GM12878 (cell line): ENCODE data around the gene LORICRIN. TPM values are rescaled to one million over a fixed set of nuclear protein-coding genes. Genes with fewer than 3 reads are reported as not detected.

ENCODE experiments used
- ATAC-seq: fragments of 200-7000 bp; cut with Tn5 transposase; 3 replicates; pipeline ENCODE4 v1.9.1; 2020; ENCODE audit warnings: mild to moderate bottlenecking, moderate library complexity
- BruUV-seq: library from RNA; stranded (reverse); fragments of 400-500 nt; replicated peaks from 2 replicates; lab custom pipeline; 2021; lab: Mats Ljungman, UMichigan
- CTCF ChIA-PET: fragments of 300-600 bp; sonication (Branson Sonifier 250); formaldehyde crosslinking; extraction: SDS; loops from one replicate; lab custom pipeline; 2021; ENCODE audit warnings: inconsistent platforms; lab: Yijun Ruan, JAX
- POLR2A ChIA-PET: fragments of 350-600 bp; formaldehyde crosslinking; extraction: SDS; loops from one replicate; lab custom pipeline; 2021; ENCODE audit warnings: inconsistent platforms; lab: Charles Lee
- RAD21 ChIA-PET: fragments of 300-600 bp; sonication (Branson Sonifier 250); formaldehyde crosslinking; loops from one replicate; lab custom pipeline; 2023; ENCODE audit warnings: antibody characterized with exemption; ENCODE audit not compliant: unreplicated experiment; lab: Charles Lee
- SMC1A ChIA-PET: fragments of 300-600 bp; sonication (Branson Sonifier 250); formaldehyde crosslinking; loops from one replicate; lab custom pipeline; 2023; ENCODE audit not compliant: unreplicated experiment, uncharacterized antibody; lab: Charles Lee
- DNase-seq: peaks from one replicate; pipeline ENCODE4 v3.0.0-alpha.2; 2011; ENCODE audit warnings: low read depth, low spot score
- FAIRE-seq: peaks from 3 replicates; lab custom pipeline; 2011; peaks lifted over from hg19 to GRCh38; lab: Jason Lieb, UNC
- H2AFZ ChIP-seq: 2 replicates; pipeline ENCODE4 v1.6.0; 2011; ENCODE audit warnings: low read depth, low read length, control low read depth; ENCODE audit not compliant: control insufficient read depth
- H3K27ac ChIP-seq: 2 replicates; pipeline ENCODE4 v1.5.1; 2011; ENCODE audit warnings: control low read depth; ENCODE audit not compliant: control insufficient read depth, insufficient read depth
- H3K27me3 ChIP-seq, 2 experiments: replicated peaks in 1 of 2; 2 replicates each; pipeline versions ENCODE4 v1.6.0 to v1.6.1; 2011; ENCODE audit warnings: low read length in 1 of 2; ENCODE audit not compliant: control insufficient read depth in 2 of 2, insufficient read depth in 2 of 2
- H3K36me3 ChIP-seq, 2 experiments: 2 replicates each; pipeline ENCODE4 v1.5.1; 2011; ENCODE audit warnings: low read length in 1 of 2; ENCODE audit not compliant: control insufficient read depth in 2 of 2, insufficient read depth in 2 of 2
- H3K4me1 ChIP-seq: 2 replicates; pipeline ENCODE4 v1.6.1; 2011; ENCODE audit warnings: mild to moderate bottlenecking, low read length, moderate library complexity, mixed read lengths; ENCODE audit not compliant: control insufficient read depth, insufficient read depth
- H3K4me2 ChIP-seq: 2 replicates; pipeline ENCODE4 v1.6.0; 2011; ENCODE audit warnings: control low read depth; ENCODE audit not compliant: control insufficient read depth, insufficient read depth
- H3K4me3 ChIP-seq: fragments of 200-600 bp; sonication (generic); 2 replicates; pipeline ENCODE4 v1.5.1; 2016
- H3K79me2 ChIP-seq: 2 replicates; pipeline ENCODE4 v1.6.0; 2011; ENCODE audit warnings: low read length; ENCODE audit not compliant: control insufficient read depth, insufficient read depth
- H3K9ac ChIP-seq: 2 replicates; pipeline ENCODE4 v1.8.0; 2011; ENCODE audit warnings: low read length, control low read depth, mixed read lengths; ENCODE audit not compliant: control insufficient read depth, insufficient read depth
- H3K9me3 ChIP-seq: replicated peaks from 3 replicates; pipeline ENCODE4 v1.5.1; 2011; ENCODE audit warnings: mild to moderate bottlenecking, low read length; ENCODE audit not compliant: control insufficient read depth, insufficient read depth
- H4K20me1 ChIP-seq: 2 replicates; pipeline ENCODE4 v1.6.0; 2011; ENCODE audit not compliant: control insufficient read depth, insufficient read depth
- EZH2 ChIP-seq: IDR thresholded peaks from 2 replicates; pipeline ENCODE4 v1.6.1; 2012; ENCODE audit warnings: low read depth, mild to moderate bottlenecking, control low read depth, inconsistent platforms, low read length, borderline replicate concordance; ENCODE audit not compliant: control insufficient read depth
- MTA2 ChIP-seq: fragments of 450-650 bp; IDR thresholded peaks from 2 replicates; pipeline ENCODE4 v1.6.1; 2016; ENCODE audit warnings: low read depth, mild to moderate bottlenecking, moderate library complexity
- PAX8 ChIP-seq: fragments of 450-650 bp; IDR thresholded peaks from 2 replicates; pipeline ENCODE4 v1.6.1; 2017; ENCODE audit warnings: mild to moderate bottlenecking, moderate library complexity
- SIX5 ChIP-seq: IDR thresholded peaks from 2 replicates; pipeline ENCODE4 v1.6.1; 2011; ENCODE audit warnings: mild to moderate bottlenecking, low read depth, low read length, moderate library complexity; ENCODE audit not compliant: severe bottlenecking
- SP1 ChIP-seq: IDR thresholded peaks from one replicate; pipeline ENCODE4 v1.6.1; 2011; ENCODE audit warnings: low read depth, low read length
- TARDBP ChIP-seq: IDR thresholded peaks from 2 replicates; pipeline ENCODE4 v1.6.1; 2016; ENCODE audit warnings: borderline replicate concordance
- ZSCAN29 ChIP-seq: fragments of 450-650 bp; IDR thresholded peaks from 2 replicates; pipeline ENCODE4 v1.6.1; 2017; ENCODE audit warnings: mild to moderate bottlenecking, moderate library complexity
- WGBS: methylation state at CpG from one replicate; pipeline ENCODE4 v1.1.6; 2016; ENCODE audit warnings: low lambda C conversion rate; ENCODE audit not compliant: insufficient replicate concordance, insufficient coverage; ENCODE audit errors: missing lambda C conversion rate; 5-methylcytosine and 5-hydroxymethylcytosine counted together
- in situ Hi-C: fragments of 300-500 bp; cut with MboI; formaldehyde crosslinking; loops from 9 replicates; pipeline ENCODE4 v1.14.3; 2018; ENCODE audit warnings: mixed read lengths
- intact Hi-C: fragments of 100-400 bp; cut with micrococcal nuclease; formaldehyde crosslinking; loops from one replicate; pipeline ENCODE4 v1.14.2; 2022; ENCODE audit not compliant: unreplicated experiment
- polyA plus RNA-seq, 11 experiments: library from polyadenylated mRNA; depleted of rRNA in 4 of 11; unstranded in 6 of 11; stranded (reverse) in 5 of 11; fragments of >200 nt; fragmentation: Nextera tagmentation in 4 of 11; fragmentation: Illumina TruSeq in 1 of 11; extraction: Ambion mirVana in 4 of 11; extraction: Trizol in 1 of 11; gene quantifications; 1 replicate in 1 of 11; 2 replicates in 10 of 11; pipeline versions ENCODE4 v1.2.1 to v1.2.3, GENCODE V29; 2011 to 2016; ENCODE audit warnings: inconsistent platforms in 2 of 11, missing spikeins in 2 of 11, low read depth in 1 of 11
- total RNA-seq, 4 experiments: library from RNA; depleted of rRNA in 3 of 4; stranded (reverse); fragments of >200 nt in 3 of 4; fragmentation: Illumina TruSeq in 1 of 4; extraction: Trizol in 1 of 4; gene quantifications; 2 replicates each; pipeline versions ENCODE4 v1.2.1 to v1.2.3, GENCODE V29; 2013 to 2021
- TF ChIP-seq, protein P1 (sequence below): fragments of 450-650 bp; IDR thresholded peaks from 2 replicates; pipeline ENCODE4 v1.6.1; 2018; ENCODE audit warnings: mild to moderate bottlenecking, low read depth, moderate library complexity; ENCODE audit not compliant: partially characterized antibody

The LORICRIN gene
- total and polyA plus RNA-seq, 10 of the 15 experiments (the other 5 are each of a cell fraction or from before 2014, with no cell fraction given), result 0.06 to 0.37 TPM; not detected in 8

DNA sequence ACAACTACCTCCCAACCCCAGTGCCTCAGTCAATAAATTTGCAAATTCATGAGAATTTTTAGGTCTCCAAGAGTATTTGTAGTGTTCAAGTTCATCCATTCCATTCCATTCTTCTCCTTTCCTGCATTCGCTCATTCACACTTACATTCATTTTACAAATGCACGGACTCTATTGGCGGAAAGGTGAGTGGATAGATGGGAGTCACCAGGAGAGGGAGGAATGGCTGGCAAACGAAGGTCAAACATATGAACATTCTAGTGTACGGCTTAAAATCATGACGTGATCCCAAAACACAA is 2.5 kb downstream of the LORICRIN start:
- no peak overlapping the region for H2AFZ ChIP-seq
- 6% methylated on average over 6 of the region's 6 CpGs for WGBS
- no peaks in the 10 kb centered on the region for H3K9me3 ChIP-seq
- peaks cover 15% of the 10 kb centered on the region for H3K4me1 ChIP-seq
- no peak for FAIRE-seq
- no peak for ATAC-seq
- TF ChIP-seq EZH2 (0 out of 2 replicates have a peak, but pooled peaks have one; percentile 53), SP1 (no peak), SIX5 (no peak), TARDBP (no peak), ZSCAN29 (no peak), PAX8 (no peak), MTA2 (no peak)
- TF ChIP-seq, protein P1, sequence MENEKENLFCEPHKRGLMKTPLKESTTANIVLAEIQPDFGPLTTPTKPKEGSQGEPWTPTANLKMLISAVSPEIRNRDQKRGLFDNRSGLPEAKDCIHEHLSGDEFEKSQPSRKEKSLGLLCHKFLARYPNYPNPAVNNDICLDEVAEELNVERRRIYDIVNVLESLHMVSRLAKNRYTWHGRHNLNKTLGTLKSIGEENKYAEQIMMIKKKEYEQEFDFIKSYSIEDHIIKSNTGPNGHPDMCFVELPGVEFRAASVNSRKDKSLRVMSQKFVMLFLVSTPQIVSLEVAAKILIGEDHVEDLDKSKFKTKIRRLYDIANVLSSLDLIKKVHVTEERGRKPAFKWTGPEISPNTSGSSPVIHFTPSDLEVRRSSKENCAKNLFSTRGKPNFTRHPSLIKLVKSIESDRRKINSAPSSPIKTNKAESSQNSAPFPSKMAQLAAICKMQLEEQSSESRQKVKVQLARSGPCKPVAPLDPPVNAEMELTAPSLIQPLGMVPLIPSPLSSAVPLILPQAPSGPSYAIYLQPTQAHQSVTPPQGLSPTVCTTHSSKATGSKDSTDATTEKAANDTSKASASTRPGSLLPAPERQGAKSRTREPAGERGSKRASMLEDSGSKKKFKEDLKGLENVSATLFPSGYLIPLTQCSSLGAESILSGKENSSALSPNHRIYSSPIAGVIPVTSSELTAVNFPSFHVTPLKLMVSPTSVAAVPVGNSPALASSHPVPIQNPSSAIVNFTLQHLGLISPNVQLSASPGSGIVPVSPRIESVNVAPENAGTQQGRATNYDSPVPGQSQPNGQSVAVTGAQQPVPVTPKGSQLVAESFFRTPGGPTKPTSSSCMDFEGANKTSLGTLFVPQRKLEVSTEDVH, result no peak
- in situ Hi-C loops, result no loop called here
- H3K36me3 ChIP-seq, result no peaks in the 10 kb centered on the region
- H3K79me2 ChIP-seq, result no peaks in the 10 kb centered on the region
- intact Hi-C loops, result loop anchor here (5.0 kb wide), 1 partner anchor 80 kb away; no protein-coding TSS in a partner anchor
- ChIA-PET SMC1A (interaction anchor here (0.7 to 2.8 kb wide), 19 partner anchors 9 to 472 kb away, joined by 3 to 31 read pairs (median 4); no protein-coding TSS in a partner anchor), POLR2A (interaction anchor here (1.0 to 1.9 kb wide), 7 partner anchors 8 to 83 kb away, joined by 3 to 11 read pairs (median 7); no protein-coding TSS in a partner anchor), CTCF (interaction anchor here (0.7 to 4.1 kb wide), 15 partner anchors 8 to 234 kb away, joined by 3 to 38 read pairs (median 6); no protein-coding TSS in a partner anchor), RAD21 (interaction anchor here (0.6 to 4.2 kb wide), 12 partner anchors 9 to 139 kb away, joined by 3 to 31 read pairs (median 5); no protein-coding TSS in a partner anchor)
- peak overlapping the region; percentile 50; the same call in 1 of the 2 replicates for H3K4me3 ChIP-seq
- no peak overlapping the region; the same call in 1 of the 2 replicates for H3K9ac ChIP-seq
- no peak for DNase-seq
- peak overlapping the region; percentile 91 for H3K4me2 ChIP-seq
- no peak overlapping the region for H3K27ac ChIP-seq
- no TSS peak for BruUV-seq
- H4K20me1 ChIP-seq, result no peaks in the 10 kb centered on the region
- 0 out of 4 replicates have a peak, but pooled peaks cover 0 to 4% of the 10 kb centered on the region in 2 experiments for H3K27me3 ChIP-seq
